HEK293 (cell line): Measurements from ENCODE around the gene SPEF1.

Source experiments
- CTCF ChIA-PET: fragments of 350-600 bp; formaldehyde crosslinking; extraction: SDS; loops from one replicate; lab custom pipeline; 2021; ENCODE audit warnings: antibody characterized with exemption; lab: Yijun Ruan, JAX
- POLR2A ChIA-PET: fragments of 300-600 bp; formaldehyde crosslinking; extraction: SDS; loops from one replicate; lab custom pipeline; 2020; ENCODE audit warnings: antibody characterized with exemption, inconsistent platforms; lab: Yijun Ruan, JAX
- H3K27ac ChIP-seq: fragments of 200-500 bp; sonication (Bioruptor generic); 2 replicates; pipeline ENCODE4 v1.5.1; 2014; ENCODE audit warnings: low read depth, low read length, control low read depth, inconsistent platforms; ENCODE audit errors: extremely low read depth
- H3K36me3 ChIP-seq, 2 experiments: fragments of 200-500 bp in 1 of 2; sonication (Bioruptor generic) in 1 of 2; 1 replicate in 1 of 2; 2 replicates in 1 of 2; pipeline ENCODE4 v1.5.1; 2014 to 2017; ENCODE audit warnings: inconsistent platforms in 2 of 2, low read length in 2 of 2; ENCODE audit not compliant: control insufficient read depth in 2 of 2, insufficient read depth in 1 of 2
- H3K4me1 ChIP-seq: fragments of 200-500 bp; sonication (Bioruptor generic); 2 replicates; pipeline ENCODE4 v1.5.1; 2014; ENCODE audit warnings: mild to moderate bottlenecking, low read length, inconsistent platforms; ENCODE audit not compliant: control insufficient read depth, insufficient read depth
- H3K4me3 ChIP-seq: 2 replicates; pipeline ENCODE4 v1.5.1; 2011; ENCODE audit warnings: low read depth, mild to moderate bottlenecking, control low read depth, low read length, moderate library complexity
- H3K9me3 ChIP-seq: fragments of 200-500 bp; sonication (Bioruptor generic); 2 replicates; pipeline ENCODE4 v1.5.1; 2014; ENCODE audit warnings: low read depth, low read length, inconsistent platforms; ENCODE audit not compliant: control insufficient read depth, insufficient read depth
- ATF2 ChIP-seq: fragments of 450-650 bp; formaldehyde crosslinking; IDR thresholded peaks from 2 replicates; pipeline ENCODE4 v1.5.1; 2016; ENCODE audit warnings: missing biosample characterization, missing genetic modification characterization, low read depth
- EGR2 ChIP-seq: fragments of 450-650 bp; formaldehyde crosslinking; IDR thresholded peaks from 2 replicates; pipeline ENCODE4 v1.5.1; 2016; ENCODE audit warnings: low read depth, missing biosample characterization, missing genetic modification characterization
- GLIS2 ChIP-seq: fragments of 450-650 bp; formaldehyde crosslinking; IDR thresholded peaks from 2 replicates; pipeline ENCODE4 v1.5.1; 2016; ENCODE audit warnings: missing biosample characterization, missing genetic modification characterization
- MYNN ChIP-seq: fragments of 450-650 bp; formaldehyde crosslinking; IDR thresholded peaks from 2 replicates; pipeline ENCODE4 v1.5.1; 2016; ENCODE audit warnings: missing biosample characterization, missing genetic modification characterization, borderline replicate concordance
- PBX3 ChIP-seq: sonication (generic); formaldehyde crosslinking; IDR thresholded peaks from 2 replicates; pipeline ENCODE4 v1.8.1; 2022; ENCODE audit warnings: mild to moderate bottlenecking, moderate library complexity, missing genetic modification reagents
- ZFP3 ChIP-seq: fragments of 450-650 bp; formaldehyde crosslinking; IDR thresholded peaks from 2 replicates; pipeline ENCODE4 v1.5.1; 2016; ENCODE audit warnings: low read depth, missing biosample characterization, missing genetic modification characterization
- ZNF146 ChIP-seq: fragments of 450-650 bp; formaldehyde crosslinking; IDR thresholded peaks from 2 replicates; pipeline ENCODE4 v1.5.1; 2016; ENCODE audit warnings: missing biosample characterization, missing genetic modification characterization
- ZNF148 ChIP-seq: fragments of 450-650 bp; formaldehyde crosslinking; IDR thresholded peaks from 2 replicates; pipeline ENCODE4 v1.5.0; 2017; ENCODE audit warnings: missing biosample characterization, missing genetic modification characterization, borderline replicate concordance
- ZNF354C ChIP-seq: fragments of 450-650 bp; formaldehyde crosslinking; IDR thresholded peaks from 2 replicates; pipeline ENCODE4 v1.5.1; 2016; ENCODE audit warnings: missing biosample characterization, missing genetic modification characterization, low read depth, borderline replicate concordance
- ZNF366 ChIP-seq: fragments of 450-650 bp; formaldehyde crosslinking; conservative IDR thresholded peaks from 2 replicates; pipeline ENCODE4 v1.5.1; 2016; ENCODE audit warnings: missing biosample characterization, missing genetic modification characterization
- ZNF514 ChIP-seq: fragments of 450-650 bp; formaldehyde crosslinking; IDR thresholded peaks from 2 replicates; pipeline ENCODE4 v1.5.1; 2016; ENCODE audit warnings: missing biosample characterization, missing genetic modification characterization
- ZNF624 ChIP-seq: fragments of 450-650 bp; formaldehyde crosslinking; IDR thresholded peaks from 2 replicates; pipeline ENCODE4 v1.5.1; 2017; ENCODE audit warnings: missing biosample characterization, missing genetic modification characterization
- ZNF692 ChIP-seq: fragments of 450-650 bp; formaldehyde crosslinking; IDR thresholded peaks from 2 replicates; pipeline ENCODE4 v1.5.1; 2016; ENCODE audit warnings: missing biosample characterization, missing genetic modification characterization

The SPEF1 gene

GRCh38 chr20:3803289-3803688 lies 22.0 kb upstream of the SPEF1 start:
- ChIA-PET POLR2A (no interaction called here), CTCF (no interaction called here)
- no peaks in the 10 kb centered on the region for H3K9me3 ChIP-seq
- H3K4me3 ChIP-seq: no peak overlapping the region
- H3K4me1 ChIP-seq: peaks cover 16% of the 10 kb centered on the region
- 0 out of 2 replicates have a peak, but pooled peaks have one; percentile 37 for TF ChIP-seq ZNF692 (tag by site-specific recombination)
- TF ChIP-seq PBX3 (CRISPR knock-in tag): no peak
- no peak overlapping the region for H3K27ac ChIP-seq
- H3K36me3 ChIP-seq: peaks cover 26 to 80% of the 10 kb centered on the region in 2 experiments

GRCh38 chr20:3802524-3803239 lies 21.4 kb upstream of the SPEF1 start:
- peaks cover 26 to 86% of the 10 kb centered on the region in 2 experiments for H3K36me3 ChIP-seq

GRCh38 chr20:3801846-3802245 lies 20.6 kb upstream of the SPEF1 start:
- ChIA-PET CTCF (interaction anchor here (1.6 kb wide), 1 partner anchor 18 kb away, joined by 10 read pairs; the partner anchor contains the start of gene AP5S1), POLR2A (interaction anchor here (1.9 to 2.0 kb wide), 2 partner anchors 12 to 17 kb away, joined by 6 to 7 read pairs; no protein-coding TSS in a partner anchor)
- TF ChIP-seq GLIS2: 0 out of 2 replicates have a peak, but pooled peaks have one; percentile 14
- no peak for TF ChIP-seq ZNF514 (tag by site-specific recombination)
- no peak for TF ChIP-seq EGR2 (tag by site-specific recombination)
- TF ChIP-seq ZNF354C (tag by site-specific recombination): no peak
- no peak for TF ChIP-seq ZNF146 (tag by site-specific recombination)
- Histone ChIP-seq H3K9me3 (no peaks in the 10 kb centered on the region), H3K27ac (no peak overlapping the region), H3K4me1 (peaks cover 12% of the 10 kb centered on the region), H3K36me3 (peaks cover 26 to 90% of the 10 kb centered on the region in 2 experiments), H3K4me3 (no peak overlapping the region)

More at GRCh38 chr20:3802524-3803239, 21.4 kb upstream of the SPEF1 start:
- no peak overlapping the region for H3K27ac ChIP-seq
- ChIA-PET POLR2A (interaction anchor here (0.5 kb wide), 1 partner anchor 8 kb away, joined by 3 read pairs; no protein-coding TSS in a partner anchor), CTCF (no interaction called here)
- H3K9me3 ChIP-seq: no peaks in the 10 kb centered on the region
- TF ChIP-seq ZNF148 (tag by site-specific recombination) (no peak), ZNF366 (tag by site-specific recombination) (0 out of 2 replicates have a peak, but pooled peaks have one; percentile 20)
- peaks cover 12% of the 10 kb centered on the region for H3K4me1 ChIP-seq
- H3K4me3 ChIP-seq: no peak overlapping the region

GRCh38 chr20:3801299-3801698 lies 20.1 kb upstream of the SPEF1 start:
- Histone ChIP-seq H3K4me1 (peaks cover 12% of the 10 kb centered on the region), H3K36me3 (peaks cover 23 to 90% of the 10 kb centered on the region in 2 experiments), H3K27ac (no peak overlapping the region), H3K9me3 (no peaks in the 10 kb centered on the region), H3K4me3 (no peak overlapping the region)
- ChIA-PET CTCF (interaction anchor here (1.6 kb wide), 1 partner anchor 19 kb away, joined by 10 read pairs; the partner anchor contains the start of gene AP5S1), POLR2A (interaction anchor here (1.1 to 2.0 kb wide), 3 partner anchors 12 to 25 kb away, joined by 3 to 7 read pairs (median 6); no protein-coding TSS in a partner anchor)
- TF ChIP-seq ZFP3 (tag by site-specific recombination) (no peak), ZNF624 (no peak), ATF2 (tag by site-specific recombination) (peak; percentile 18; the same call in 1 of the 2 replicates), MYNN (tag by site-specific recombination) (no peak)
